Esophagus squamous epithelium (tissue), 5 donors: ENCODE results near the gene OPCML. TPM values are rescaled to one million over a fixed set of nuclear protein-coding genes. Genes with fewer than 3 reads are reported as not detected.

Experiments used
- DNase-seq: peaks from one replicate; lab custom pipeline; 2025; lab: John Stamatoyannopoulos, UW
- H3K27ac ChIP-seq, 4 donors: fragments of 200-600 bp; sonication (generic); one replicate each; pipeline ENCODE4 v1.5.1; 2016 to 2019; ENCODE audit warnings: mild to moderate bottlenecking in 1 of 4
- H3K27me3 ChIP-seq, 4 donors: fragments of 200-600 bp; sonication (generic); 1 replicate in 3 of 4; 2 replicates in 1 of 4; pipeline versions ENCODE4 v1.5.1 to v1.6.0; 2017 to 2021; ENCODE audit warnings: antibody characterized with exemption in 1 of 4
- H3K36me3 ChIP-seq, 3 donors: fragments of 200-600 bp; sonication (generic); one replicate each; pipeline ENCODE4 v1.5.1; 2016 to 2019
- H3K4me1 ChIP-seq, 3 donors: fragments of 200-600 bp; sonication (generic); one replicate each; pipeline ENCODE4 v1.5.1; 2017 to 2019
- H3K4me3 ChIP-seq, 4 donors: fragments of 200-600 bp; sonication (generic); 1 replicate in 3 of 4; 2 replicates in 1 of 4; pipeline ENCODE4 v1.5.1; 2016 to 2019; ENCODE audit warnings: mild to moderate bottlenecking in 2 of 4, moderate library complexity in 1 of 4
- H3K9me3 ChIP-seq, 3 donors: fragments of 200-600 bp; sonication (generic); one replicate each; pipeline ENCODE4 v1.5.1; 2016 to 2019
- POLR2A ChIP-seq, 4 donors: fragments of 450-650 bp; IDR thresholded peaks; one replicate each; pipeline ENCODE4 v1.6.1; 2017; ENCODE audit warnings: antibody characterized with exemption in 4 of 4, mild to moderate bottlenecking in 4 of 4, moderate library complexity in 3 of 4
- WGBS, 2 donors: methylation state at CpG; one replicate each; pipeline ENCODE4 v1.1.5; 2018; 5-methylcytosine and 5-hydroxymethylcytosine counted together
- intact Hi-C: fragments of 100-400 bp; cut with DNase I; formaldehyde crosslinking; loops from one replicate; pipeline ENCODE4 v1.15.0; 2022
- total RNA-seq, 4 donors: library from RNA; depleted of rRNA; stranded (reverse); fragments of >200 nt; gene quantifications; one replicate each; pipeline ENCODE4 v1.1.0, GENCODE V29; 2016
- TF ChIP-seq, protein P1 (sequence below), 6 experiments: fragments of 450-650 bp in 4 of 6; fragments of 200-600 bp in 2 of 6; sonication (generic) in 2 of 6; IDR thresholded peaks; one replicate each; pipeline ENCODE4 v1.5.1; 2016 to 2019; ENCODE audit warnings: antibody characterized with exemption in 6 of 6, mild to moderate bottlenecking in 4 of 6, moderate library complexity in 4 of 6
- donor health status: DM: yes; HTN: yes; CAD: no.

The OPCML gene
- total RNA-seq, 4 donors from 2014 or later = under 0.01 TPM; not detected in 3

DNA sequence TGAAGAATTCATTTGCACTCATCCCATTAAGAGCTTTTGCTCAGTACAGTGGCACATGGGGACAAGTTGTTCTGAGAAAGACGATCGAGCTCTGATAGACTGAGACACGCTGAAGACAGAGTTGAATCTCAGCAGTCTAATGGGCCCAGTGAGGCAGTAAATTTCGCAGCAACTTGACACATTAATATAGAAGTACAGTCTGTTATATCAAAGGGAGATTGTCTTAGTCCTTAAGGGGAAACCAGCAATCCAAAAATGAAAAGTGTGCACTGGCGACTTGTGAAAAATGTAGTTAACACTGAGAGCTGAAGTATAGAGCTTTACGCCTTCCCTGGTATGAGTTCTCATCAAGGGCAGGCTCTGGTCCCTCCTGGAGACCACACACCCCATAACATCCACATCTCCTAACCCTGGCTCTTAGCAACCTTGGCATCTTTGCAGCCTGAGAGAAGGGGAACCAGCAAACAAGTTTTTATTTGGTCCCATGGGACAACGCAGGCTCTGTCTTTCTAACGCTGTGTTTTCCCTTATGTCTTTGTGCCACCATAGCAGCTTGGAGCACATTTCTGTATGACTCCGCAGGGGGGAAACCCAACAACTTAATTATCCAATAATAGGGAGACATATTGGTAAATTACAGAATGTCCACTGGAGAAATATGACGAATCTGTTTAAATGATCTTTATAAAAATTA, 952.5 kb downstream of the OPCML start:
- Histone ChIP-seq H3K27me3 (no peaks in the 10 kb centered on the region), H3K4me3 (no peak overlapping the region), H3K9me3 (no peaks in the 10 kb centered on the region), H3K36me3 (no peaks in the 10 kb centered on the region), H3K27ac (no peak overlapping the region), H3K4me1 (no peaks in the 10 kb centered on the region)
- no peak for DNase-seq
- intact Hi-C loops = no loop called here
- 77 to 78% methylated on average over 10 of the region's 10 CpGs for WGBS, 2 donors
- TF ChIP-seq, protein P1, sequence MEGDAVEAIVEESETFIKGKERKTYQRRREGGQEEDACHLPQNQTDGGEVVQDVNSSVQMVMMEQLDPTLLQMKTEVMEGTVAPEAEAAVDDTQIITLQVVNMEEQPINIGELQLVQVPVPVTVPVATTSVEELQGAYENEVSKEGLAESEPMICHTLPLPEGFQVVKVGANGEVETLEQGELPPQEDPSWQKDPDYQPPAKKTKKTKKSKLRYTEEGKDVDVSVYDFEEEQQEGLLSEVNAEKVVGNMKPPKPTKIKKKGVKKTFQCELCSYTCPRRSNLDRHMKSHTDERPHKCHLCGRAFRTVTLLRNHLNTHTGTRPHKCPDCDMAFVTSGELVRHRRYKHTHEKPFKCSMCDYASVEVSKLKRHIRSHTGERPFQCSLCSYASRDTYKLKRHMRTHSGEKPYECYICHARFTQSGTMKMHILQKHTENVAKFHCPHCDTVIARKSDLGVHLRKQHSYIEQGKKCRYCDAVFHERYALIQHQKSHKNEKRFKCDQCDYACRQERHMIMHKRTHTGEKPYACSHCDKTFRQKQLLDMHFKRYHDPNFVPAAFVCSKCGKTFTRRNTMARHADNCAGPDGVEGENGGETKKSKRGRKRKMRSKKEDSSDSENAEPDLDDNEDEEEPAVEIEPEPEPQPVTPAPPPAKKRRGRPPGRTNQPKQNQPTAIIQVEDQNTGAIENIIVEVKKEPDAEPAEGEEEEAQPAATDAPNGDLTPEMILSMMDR (IDR thresholded peaks at IDR 0.05) = no peak

DNA sequence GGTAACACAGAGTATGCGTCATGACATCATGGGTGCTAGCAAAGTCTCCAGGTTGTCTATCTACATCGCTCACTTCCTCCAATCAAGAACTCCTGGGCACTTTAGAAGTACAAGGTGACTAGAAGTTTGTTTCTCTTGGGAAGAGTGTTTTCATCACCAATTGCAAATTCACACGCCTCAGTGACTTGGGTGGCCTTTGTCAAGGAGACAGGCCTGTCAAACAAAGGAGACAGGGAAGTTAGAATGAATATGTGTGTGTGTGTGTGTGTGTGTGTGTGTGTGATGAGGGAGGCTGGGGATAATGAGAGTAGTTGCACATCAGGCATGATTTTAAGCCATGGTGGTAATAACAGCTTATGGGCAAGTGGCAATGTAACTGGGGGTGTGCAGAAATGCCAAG, 953.2 kb downstream of the OPCML start:
- Histone ChIP-seq H3K27me3 (no peaks in the 10 kb centered on the region), H3K9me3 (no peaks in the 10 kb centered on the region), H3K4me3 (no peak overlapping the region), H3K4me1 (no peaks in the 10 kb centered on the region), H3K27ac (no peak overlapping the region), H3K36me3 (no peaks in the 10 kb centered on the region)
- no peak for DNase-seq
- WGBS, 2 donors = 76 to 77% methylated on average over 3 of the region's 3 CpGs
- TF ChIP-seq, protein P1 (IDR thresholded peaks at IDR 0.05) = no peak
- TF ChIP-seq POLR2A (IDR thresholded peaks at IDR 0.05) = no peak
- intact Hi-C loops = no loop called here

DNA sequence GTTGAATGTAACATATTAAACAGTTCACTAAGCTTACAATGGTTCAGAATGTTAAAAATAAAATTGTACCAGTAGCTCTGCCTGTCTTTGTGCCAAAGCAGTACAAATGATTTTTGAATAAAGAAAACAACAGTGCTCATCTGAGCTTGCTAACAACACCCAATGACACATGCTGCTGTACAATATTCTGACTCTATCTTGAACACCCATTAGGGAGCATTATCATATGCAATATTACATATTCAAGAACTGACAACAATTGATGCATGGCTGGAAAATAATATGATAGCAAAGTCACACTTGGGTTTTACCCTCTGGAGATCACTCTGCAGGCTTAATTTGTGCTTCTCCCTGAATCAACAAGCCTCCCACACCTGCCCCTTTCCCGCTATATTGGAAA, 953.7 kb downstream of the OPCML start:
- Histone ChIP-seq H3K4me1 (no peaks in the 10 kb centered on the region), H3K27ac (no peak overlapping the region), H3K36me3 (no peaks in the 10 kb centered on the region), H3K27me3 (no peaks in the 10 kb centered on the region), H3K4me3 (no peak overlapping the region), H3K9me3 (no peaks in the 10 kb centered on the region)
- TF ChIP-seq, protein P1 (IDR thresholded peaks at IDR 0.05) = no peak
- TF ChIP-seq POLR2A (IDR thresholded peaks at IDR 0.05) = no peak
- intact Hi-C loops = no loop called here
- no peak for DNase-seq
- WGBS, 2 donors = 81 to 88% methylated on average over 1 of the region's 1 CpG

DNA sequence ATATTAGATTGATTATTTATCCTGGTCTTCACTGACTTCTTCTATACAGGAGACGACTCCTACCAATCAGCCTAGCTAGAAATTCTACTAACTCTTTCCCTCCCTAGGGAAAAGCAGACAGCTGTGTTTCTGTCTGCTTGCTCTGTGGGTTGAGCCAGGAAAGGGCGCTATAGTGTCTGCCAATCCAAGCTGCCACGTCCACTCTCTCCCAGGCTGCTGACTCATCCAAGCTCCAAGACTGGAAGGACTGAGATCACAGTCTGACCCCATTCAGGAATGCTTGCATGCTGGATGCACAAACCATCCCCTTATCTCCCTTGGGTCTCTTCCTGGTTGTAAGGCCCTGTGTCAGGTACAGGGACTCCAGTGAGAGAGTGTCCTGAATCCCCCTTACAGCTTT, 955.6 kb downstream of the OPCML start:
- TF ChIP-seq, protein P1 (IDR thresholded peaks at IDR 0.05) = no peak
- no peak for TF ChIP-seq POLR2A (IDR thresholded peaks at IDR 0.05)
- Histone ChIP-seq H3K27me3 (no peaks in the 10 kb centered on the region), H3K4me1 (no peaks in the 10 kb centered on the region), H3K27ac (no peak overlapping the region), H3K4me3 (no peak overlapping the region), H3K36me3 (no peaks in the 10 kb centered on the region), H3K9me3 (peaks cover 0 to 3% (median 0%) of the 10 kb centered on the region in 3 donors)
- intact Hi-C loops = no loop called here
- no peak for DNase-seq
- 36 to 76% methylated on average over 2 to 3 of the region's 3 CpGs for WGBS, 2 donors

DNA sequence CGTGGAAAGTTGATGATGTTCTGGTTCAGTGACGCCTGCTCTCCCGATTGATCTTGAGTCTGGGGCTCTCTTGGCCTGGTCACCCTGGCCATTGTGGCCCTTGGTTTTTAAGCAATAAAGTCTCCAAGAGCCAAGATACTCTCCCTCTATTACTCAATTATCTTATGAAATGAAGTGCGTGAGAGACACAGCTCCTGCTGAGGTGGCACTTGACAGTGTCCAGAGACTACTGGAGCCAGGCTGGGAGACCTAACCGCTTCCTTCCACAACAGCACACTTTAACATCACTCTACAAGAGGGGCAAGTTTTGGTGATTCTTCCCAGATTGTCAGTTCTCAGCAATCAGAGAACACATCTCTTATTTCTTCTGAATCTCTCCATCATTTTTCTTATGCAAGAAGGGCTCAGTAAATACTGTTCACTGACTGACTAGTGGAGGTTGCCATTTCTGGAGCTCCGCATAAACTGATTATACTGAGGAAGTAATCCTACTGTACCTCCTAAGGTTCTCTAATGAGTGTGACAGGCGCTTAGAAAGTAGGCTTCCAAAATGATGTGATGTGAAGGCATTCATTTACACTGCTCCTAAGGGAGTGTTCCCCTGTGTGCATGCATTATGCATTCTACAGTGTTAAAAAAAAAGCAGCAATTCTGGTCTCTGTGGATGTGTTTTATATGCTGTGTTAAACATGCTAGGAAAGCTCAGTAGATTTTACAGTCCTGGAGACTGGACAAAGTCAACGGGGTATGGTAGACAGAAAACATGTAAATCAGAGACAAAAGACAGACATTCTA, 968.0 kb downstream of the OPCML start:
- DNase-seq = no peak
- Histone ChIP-seq H3K4me1 (no peaks in the 10 kb centered on the region), H3K4me3 (no peak overlapping the region), H3K27me3 (no peaks in the 10 kb centered on the region), H3K36me3 (no peaks in the 10 kb centered on the region), H3K9me3 (no peaks in the 10 kb centered on the region), H3K27ac (no peak overlapping the region)
- TF ChIP-seq, protein P1 (IDR thresholded peaks at IDR 0.05) = no peak
- TF ChIP-seq POLR2A (IDR thresholded peaks at IDR 0.05) = no peak
- 77 to 88% methylated on average over 8 of the region's 8 CpGs for WGBS, 2 donors
- intact Hi-C loops = no loop called here
